ENCODE results near the gene TNNI3K. TPM values are rescaled to one million over a fixed set of nuclear protein-coding genes. Genes with fewer than 3 reads are reported as not detected.

The TNNI3K gene
- total and polyA plus RNA-seq, 9 of the 15 experiments (the other 6 are each of a cell fraction or from before 2014, with no cell fraction given): 0.21 to 0.53 (median 0.32) TPM; not detected in 5

- no peak for TF ChIP-seq BRF2 (IDR thresholded peaks at IDR 0.05; ENCODE audit: borderline replicate concordance, insufficient read depth, insufficient read length)
Observed at GRCh38 chr1:74344387-74344786, 109.2 kb downstream of the TNNI3K start (continued).

GRCh38 chr1:74356493-74356892 is 121.3 kb downstream of the TNNI3K start:
- no peak for TF ChIP-seq ELF2 (CRISPR knock-in tag; IDR thresholded peaks at IDR 0.05)
- no peak for TF ChIP-seq HMBOX1 (IDR thresholded peaks at IDR 0.05)
- TF ChIP-seq CAMTA2 (CRISPR knock-in tag; conservative IDR thresholded peaks at IDR 0.05): no peak
- TF ChIP-seq PBX2 (CRISPR knock-in tag; IDR thresholded peaks at IDR 0.05; ENCODE audit: low read depth): no peak
- no peak for TF ChIP-seq PBX2 (tag; conservative IDR thresholded peaks at IDR 0.05; ENCODE audit: low read depth)
- no peak for TF ChIP-seq GTF3C2 (IDR thresholded peaks at IDR 0.05; ENCODE audit: borderline replicate concordance, extremely low read depth, insufficient read length)
- no peak for TF ChIP-seq NCOA4 (IDR thresholded peaks at IDR 0.05; ENCODE audit: partially characterized antibody)
- TF ChIP-seq MAFF (IDR thresholded peaks at IDR 0.05; ENCODE audit: low read length): no peak
- no peak for TF ChIP-seq RBM25 (IDR thresholded peaks at IDR 0.05; ENCODE audit: low read depth, low read length, severe bottlenecking)
- TF ChIP-seq POLR2A (conservative IDR thresholded peaks at IDR 0.05): no peak
- TF ChIP-seq CCAR2 (IDR thresholded peaks at IDR 0.05; ENCODE audit: low read depth, low read length): no peak
- TF ChIP-seq NFIX (CRISPR knock-in tag; IDR thresholded peaks at IDR 0.05; ENCODE audit: low read depth): no peak
- TF ChIP-seq RBM17 (IDR thresholded peaks at IDR 0.05; ENCODE audit: borderline replicate concordance, low read depth, low read length): no peak
- TF ChIP-seq ZNF263 (CRISPR knock-in tag; IDR thresholded peaks at IDR 0.05; ENCODE audit: borderline replicate concordance): no peak
- H3K27me3 ChIP-seq (ENCODE audit: control insufficient read depth in 2 of 2, insufficient read depth in 2 of 2, low read length in 2 of 2): no peaks in the 10 kb centered on the region
- no peak for ATAC-seq
- no peak overlapping the region for H3K9ac ChIP-seq (ENCODE audit: insufficient read depth in 1 of 2, low read depth in 2 of 2, low read length in 2 of 2)
- no peak overlapping the region for H2AFZ ChIP-seq (ENCODE audit: low read depth, low read length)
- BruUV-seq (replicated peaks): no TSS peak
- ChIA-PET CTCF (ENCODE audit: low intra/inter-chr PET ratio) (no interaction called here), POLR2A (no interaction called here)
- intact Hi-C loops (cut with micrococcal nuclease): no loop called here
- H3K79me2 ChIP-seq (ENCODE audit: control insufficient read depth, insufficient read depth, low read length): no peaks in the 10 kb centered on the region
- in situ Hi-C loops (cut with MboI): no loop called here
- H3K36me3 ChIP-seq (ENCODE audit: control insufficient read depth, insufficient read depth, low read length): no peaks in the 10 kb centered on the region
- FAIRE-seq: no peak
- no peaks in the 10 kb centered on the region for H3K4me1 ChIP-seq (replicated peaks in 1 of 2; ENCODE audit: control insufficient read depth in 2 of 2, insufficient read depth in 2 of 2, low read length in 2 of 2)
- no peak overlapping the region for H3K27ac ChIP-seq (ENCODE audit: extremely low read depth, low read depth, low read length)
- H4K20me1 ChIP-seq (replicated peaks; ENCODE audit: control insufficient read depth, insufficient read depth, low read length): no peaks in the 10 kb centered on the region
- no peaks in the 10 kb centered on the region; the same call in 1 of the 2 replicates for H3K9me3 ChIP-seq (replicated peaks; ENCODE audit: control insufficient read depth, insufficient read depth, low read depth, low read length)
- H3K4me2 ChIP-seq (ENCODE audit: insufficient read depth, low read length): no peak overlapping the region
- H3K4me3 ChIP-seq: no peak overlapping the region
- H3K9me1 ChIP-seq (ENCODE audit: control insufficient read depth, insufficient read depth, low read length): no peaks in the 10 kb centered on the region
- no peak for DNase-seq (ENCODE audit: extremely low read depth in 1 of 4, low spot score in 3 of 4)
- 0% methylated on average over 1 of the region's 1 CpG for WGBS (ENCODE audit: insufficient coverage, low coverage, missing lambda C conversion rate)

Measured in K562 (cell line).